ENCODE results near the gene AMIGO2. TPM values are rescaled to one million over a fixed set of nuclear protein-coding genes. Genes with fewer than 3 reads are reported as not detected.

The AMIGO2 gene
- total and polyA plus RNA-seq, 9 of the 15 experiments (the other 6 are each of a cell fraction or from before 2014, with no cell fraction given): 2.0 to 8.3 (median 3.8) TPM

GRCh38 chr12:47079468-47079980 lies at the start of gene AMIGO2, which contains the start of gene PCED1B (continued):
- TF ChIP-seq ZNF512 (tag; IDR thresholded peaks at IDR 0.05) (0 out of 2 replicates have a peak, but pooled peaks have one; percentile 8), TAF9B (IDR thresholded peaks at IDR 0.05; ENCODE audit: partially characterized antibody) (no peak), NFE2 (IDR thresholded peaks at IDR 0.05; ENCODE audit: low read depth) (no peak)

- H3K9ac ChIP-seq (ENCODE audit: insufficient read depth in 1 of 2, low read depth in 2 of 2, low read length in 2 of 2): no peak overlapping the region
- H3K4me2 ChIP-seq (ENCODE audit: insufficient read depth, low read length): no peak overlapping the region
- H3K36me3 ChIP-seq (ENCODE audit: control insufficient read depth, insufficient read depth, low read length): no peaks in the 10 kb centered on the region
- DNase-seq (ENCODE audit: extremely low read depth in 1 of 4, low spot score in 3 of 4) (no peak), FAIRE-seq (no peak), ATAC-seq (no peak)
- H3K27ac ChIP-seq (ENCODE audit: extremely low read depth, low read depth, low read length): no peak overlapping the region
- no peaks in the 10 kb centered on the region for H3K4me1 ChIP-seq (replicated peaks in 1 of 2; ENCODE audit: control insufficient read depth in 2 of 2, insufficient read depth in 2 of 2, low read length in 2 of 2)
- WGBS (ENCODE audit: insufficient coverage, low coverage, missing lambda C conversion rate): 63% methylated on average over 1 of the region's 1 CpG
- H3K27me3 ChIP-seq (ENCODE audit: control insufficient read depth in 2 of 2, insufficient read depth in 2 of 2, low read length in 2 of 2): no peaks in the 10 kb centered on the region
- in situ Hi-C loops (cut with MboI) (no loop called here), intact Hi-C loops (cut with micrococcal nuclease) (no loop called here)
- H4K20me1 ChIP-seq (replicated peaks; ENCODE audit: control insufficient read depth, insufficient read depth, low read length): no peaks in the 10 kb centered on the region
- CTCF ChIA-PET (ENCODE audit: low intra/inter-chr PET ratio): no interaction called here
- POLR2A ChIA-PET: no interaction called here
- H3K79me2 ChIP-seq (ENCODE audit: control insufficient read depth, insufficient read depth, low read length): no peaks in the 10 kb centered on the region
- no TSS peak for BruUV-seq (replicated peaks)
- H3K9me3 ChIP-seq (replicated peaks; ENCODE audit: control insufficient read depth, insufficient read depth, low read depth, low read length): no peaks in the 10 kb centered on the region
- no peak overlapping the region for H2AFZ ChIP-seq (ENCODE audit: low read depth, low read length)
- H3K4me3 ChIP-seq: no peak overlapping the region
- H3K9me1 ChIP-seq (ENCODE audit: control insufficient read depth, insufficient read depth, low read length): no peaks in the 10 kb centered on the region
- TF ChIP-seq NKRF (IDR thresholded peaks at IDR 0.05; ENCODE audit: borderline replicate concordance) (no peak), EGR1 (conservative IDR thresholded peaks at IDR 0.05) (no peak), CREB1 (IDR thresholded peaks at IDR 0.05) (no peak), CREB1 (CRISPR knock-in tag; IDR thresholded peaks at IDR 0.05) (no peak), ZNF707 (CRISPR knock-in tag; conservative IDR thresholded peaks at IDR 0.05) (no peak), VEZF1 (CRISPR knock-in tag; IDR thresholded peaks at IDR 0.05) (no peak), ARID1B (IDR thresholded peaks at IDR 0.05) (no peak), PBX2 (CRISPR knock-in tag; IDR thresholded peaks at IDR 0.05; ENCODE audit: low read depth) (no peak), PBX2 (tag; conservative IDR thresholded peaks at IDR 0.05; ENCODE audit: low read depth) (no peak), ZC3H4 (CRISPR knock-in tag; IDR thresholded peaks at IDR 0.05; ENCODE audit: borderline replicate concordance) (no peak)
These were observed 46.5 kb upstream of the AMIGO2 start for GRCh38 chr12:47126246-47126645.
